ENCODE measurements around the gene PDCD11.
"Not testable (repeated sequence)": the region's sequence is repeated elsewhere in the genome, so short reads cannot be mapped to it uniquely, and the experiment has no call there.

PDCD11 gene

GRCh38 chr10:103474077-103474476 is 77.7 kb downstream of the PDCD11 start:
- DNase-seq (ENCODE audit: low read depth), result no peak

- no peak for DNase-seq (ENCODE audit: low read depth)
Observed at GRCh38 chr10:103475437-103475836, 79.0 kb downstream of the PDCD11 start.

- DNase-seq (ENCODE audit: low read depth), result no peak
Observed at GRCh38 chr10:103476046-103476768, 79.8 kb downstream of the PDCD11 start.

- no peak for DNase-seq (ENCODE audit: low read depth)
Observed at GRCh38 chr10:103478671-103479070, 82.2 kb downstream of the PDCD11 start.

- no peak for DNase-seq (ENCODE audit: low read depth)
Observed at GRCh38 chr10:103479135-103479534, 82.7 kb downstream of the PDCD11 start, which contains the start of gene CALHM3. Gene CALHM3, minus strand, starts transcription at chr10:103479240. Its CDS starts 208 bp downstream, at chr10:103479032.

- DNase-seq (ENCODE audit: low read depth), result no peak
Observed at GRCh38 chr10:103480521-103480920, 84.1 kb downstream of the PDCD11 start.

GRCh38 chr10:103481974-103482531 is 85.6 kb downstream of the PDCD11 start:
- DNase-seq (ENCODE audit: low read depth), result no peak

- DNase-seq (ENCODE audit: low read depth), result not testable (repeated sequence)
Observed at GRCh38 chr10:103486635-103487409, 90.4 kb downstream of the PDCD11 start.

GRCh38 chr10:103487410-103487708 is 90.9 kb downstream of the PDCD11 start:
- no peak for DNase-seq (ENCODE audit: low read depth)

GRCh38 chr10:103490986-103491314 is 94.5 kb downstream of the PDCD11 start:
- no peak for DNase-seq (ENCODE audit: low read depth)

GRCh38 chr10:103491729-103492364 is 95.4 kb downstream of the PDCD11 start:
- no peak for DNase-seq (ENCODE audit: low read depth)

- DNase-seq (ENCODE audit: low read depth), result no peak
Observed at GRCh38 chr10:103492655-103493261, 96.3 kb downstream of the PDCD11 start.

- no peak for DNase-seq (ENCODE audit: low read depth)
Observed at GRCh38 chr10:103493362-103493915, 97.0 kb downstream of the PDCD11 start, which contains the start of gene NEURL1. Gene NEURL1, plus strand, starts transcription at chr10:103493705. Its CDS starts 683 bp downstream, at chr10:103494388.

GRCh38 chr10:103493916-103494877 is 97.8 kb downstream of the PDCD11 start:
- no peak for DNase-seq (ENCODE audit: low read depth)

GRCh38 chr10:103495321-103495720 is 98.9 kb downstream of the PDCD11 start:
- no peak for DNase-seq (ENCODE audit: low read depth)
